IPS-11a (cell line): ENCODE data around the gene OOSP4B.
"Not testable (repeated sequence)": the region's sequence is repeated elsewhere in the genome, so short reads cannot be mapped to it uniquely, and the experiment has no call there.

Source experiments
- H3K4me3 ChIP-seq: one replicate; pipeline ENCODE4 v1.5.1; 2013; ENCODE audit warnings: low read depth, low read length, control low read depth

OOSP4B gene

GRCh38 chr11:60059521-60060240 is 42.7 kb downstream of the OOSP4B start:
- H3K4me3 ChIP-seq: no peak overlapping the region

DNA sequence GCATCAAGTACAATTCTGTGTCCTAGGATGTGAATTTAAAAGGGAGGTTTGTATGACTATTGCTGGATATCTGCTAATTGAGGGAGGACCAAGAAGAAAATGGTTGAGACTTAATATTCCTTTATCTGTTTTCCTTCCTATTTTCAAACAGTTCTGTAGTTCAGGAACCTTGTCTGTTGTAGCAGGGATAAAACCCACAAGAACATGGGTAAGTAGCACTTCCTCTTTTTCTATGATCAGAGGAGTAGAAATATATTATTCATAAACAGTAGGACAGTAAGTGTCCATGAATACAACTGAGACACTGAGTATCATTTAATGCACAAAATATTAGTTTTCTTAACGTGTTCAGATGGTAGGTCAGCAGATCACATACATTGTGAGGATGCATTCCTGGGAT is 47.1 kb downstream of the OOSP4B start:
- H3K4me3 ChIP-seq: no peak overlapping the region

- no peak overlapping the region for H3K4me3 ChIP-seq
Measured at GRCh38 chr11:60065801-60066200, 48.8 kb downstream of the OOSP4B start.

GRCh38 chr11:60069450-60069849 is 52.5 kb downstream of the OOSP4B start:
- H3K4me3 ChIP-seq: no peak overlapping the region

DNA sequence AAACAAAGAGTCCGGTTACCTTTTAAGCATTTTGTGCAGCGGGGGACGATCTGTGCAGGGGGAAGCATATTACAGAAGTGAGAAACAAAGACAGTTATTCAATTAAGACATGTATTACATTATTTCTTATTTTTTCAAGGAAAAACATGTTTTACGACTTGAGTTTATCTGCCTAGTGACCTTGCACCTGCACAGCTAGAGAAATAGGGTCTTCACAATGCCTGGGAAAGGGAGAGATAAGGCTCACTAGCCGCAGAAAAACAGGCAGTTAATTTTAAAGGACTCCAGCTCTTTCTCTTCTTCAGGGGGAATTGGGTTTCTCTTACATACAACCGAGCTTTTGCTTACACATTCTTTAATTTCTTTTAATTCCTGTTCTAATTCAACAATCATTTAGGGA is 54.7 kb downstream of the OOSP4B start:
- not testable (repeated sequence) for H3K4me3 ChIP-seq

DNA sequence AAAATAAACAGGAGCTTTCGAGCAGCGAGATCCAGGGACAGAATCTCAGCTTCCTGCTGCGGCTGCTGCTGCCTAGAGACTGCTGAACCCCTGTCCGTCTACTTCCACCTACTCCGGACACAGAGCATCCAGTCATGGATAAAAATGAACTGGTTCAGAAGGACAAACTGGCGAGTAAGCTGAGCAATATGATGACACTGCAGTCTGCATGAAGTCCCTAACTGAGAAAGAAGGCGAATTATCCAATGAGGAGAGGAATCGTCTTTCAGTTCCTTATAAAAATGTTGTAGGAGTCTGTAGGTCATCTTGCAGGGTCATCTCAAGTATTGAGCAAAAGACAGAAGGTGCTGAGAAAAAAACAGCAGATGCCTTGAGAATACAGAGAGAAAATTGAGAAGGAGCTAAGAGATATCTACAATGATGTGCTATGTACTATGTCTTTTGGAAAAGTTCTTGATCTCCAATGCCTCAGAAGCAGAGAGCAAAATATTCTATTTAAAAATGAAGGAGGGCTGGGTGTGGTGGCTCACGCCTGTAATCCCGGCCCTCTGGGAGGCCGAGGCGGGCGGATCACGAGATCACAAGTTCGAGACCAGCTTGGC is 60.3 kb downstream of the OOSP4B start:
- H3K4me3 ChIP-seq: no peak overlapping the region

DNA sequence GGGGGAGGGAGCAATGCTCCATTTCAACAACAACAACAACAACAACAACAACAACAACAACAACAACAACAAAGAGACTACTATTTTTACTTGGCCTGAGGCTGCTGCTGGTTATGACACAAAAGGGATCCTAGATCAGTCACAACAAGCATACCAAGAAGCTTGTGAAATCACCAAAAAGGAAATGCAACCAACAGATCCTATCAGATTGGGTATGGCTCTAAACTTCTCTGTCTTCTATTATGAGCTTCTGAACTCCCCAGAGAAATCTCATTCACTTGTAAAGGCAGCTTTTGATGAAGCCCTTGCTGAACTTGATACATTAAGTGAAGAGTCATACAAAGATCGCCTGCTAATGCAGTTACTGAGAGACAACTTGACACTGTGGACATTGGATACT is 61.0 kb downstream of the OOSP4B start:
- no peak overlapping the region for H3K4me3 ChIP-seq

- H3K4me3 ChIP-seq: no peak overlapping the region
Measured at GRCh38 chr11:60078745-60079144, 61.8 kb downstream of the OOSP4B start.

DNA sequence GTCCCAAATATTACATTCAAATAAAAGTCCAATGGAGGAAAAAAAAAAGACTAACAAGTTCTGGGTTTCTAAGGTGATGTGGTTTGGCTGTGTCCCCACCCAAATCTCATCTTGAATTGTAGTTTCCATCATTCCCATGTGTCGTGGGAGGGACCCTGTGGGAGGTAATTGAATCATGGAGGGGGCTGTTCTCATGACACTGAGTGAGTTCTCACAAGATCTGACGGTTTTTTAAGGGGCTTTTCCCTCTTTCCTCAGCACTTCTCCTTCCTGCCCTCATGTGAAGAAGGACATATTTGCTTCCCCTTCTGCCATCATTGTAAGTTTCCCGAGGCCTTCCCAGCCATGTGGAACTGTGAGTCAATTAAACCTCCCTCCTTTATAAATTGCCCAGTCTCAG is 63.6 kb downstream of the OOSP4B start:
- H3K4me3 ChIP-seq: no peak overlapping the region
